HL-60 (cell line): ENCODE results near the gene PTPRN2.

Experiments
- GABPA ChIP-seq: IDR thresholded peaks from 2 replicates; pipeline ENCODE4 v1.6.1; 2012; ENCODE audit warnings: low read depth
- POLR2AphosphoS5 ChIP-seq: IDR thresholded peaks from 2 replicates; pipeline ENCODE4 v1.6.1; 2012; ENCODE audit warnings: low read depth
- REST ChIP-seq: IDR thresholded peaks from 2 replicates; pipeline ENCODE4 v1.6.1; 2012; ENCODE audit warnings: low read depth; ENCODE audit not compliant: insufficient replicate concordance
- SPI1 ChIP-seq: IDR thresholded peaks from 2 replicates; pipeline ENCODE4 v1.6.1; 2012; ENCODE audit warnings: low read depth, mild to moderate bottlenecking, borderline replicate concordance
- TF ChIP-seq, protein P1 (sequence below): IDR thresholded peaks from one replicate; pipeline ENCODE4 v1.5.1; 2011; ENCODE audit warnings: low read length, control low read depth, inconsistent platforms; ENCODE audit not compliant: insufficient read depth

DNA sequence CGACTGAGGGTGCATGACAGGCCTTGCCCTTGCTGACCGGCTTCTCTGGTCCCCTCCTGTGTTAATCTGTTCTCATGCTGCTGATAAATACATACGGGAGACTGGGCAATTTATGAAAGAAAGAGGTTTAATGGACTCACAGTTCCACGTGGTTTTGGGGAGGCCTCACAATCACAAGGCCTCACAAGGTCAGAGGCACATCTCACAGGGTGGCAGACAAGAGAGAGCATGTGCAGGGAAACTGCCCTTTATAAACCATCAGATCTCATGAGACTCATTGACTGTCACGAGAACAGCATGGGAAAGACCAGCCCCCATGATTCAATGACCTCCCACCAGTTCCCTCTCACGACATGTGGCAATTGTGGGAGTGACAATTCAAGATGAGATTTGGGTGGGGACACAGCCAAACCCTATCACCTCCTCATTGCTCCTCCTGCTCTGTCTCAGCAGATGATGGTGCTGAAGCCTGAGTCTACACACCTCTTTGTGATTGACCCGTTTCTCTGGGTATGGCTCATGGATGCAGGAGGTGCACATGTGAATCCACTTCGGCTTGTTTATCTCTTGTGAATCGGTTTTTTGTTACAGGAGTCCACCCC is 703.1 kb downstream of the PTPRN2 start:
- TF ChIP-seq, protein P1, sequence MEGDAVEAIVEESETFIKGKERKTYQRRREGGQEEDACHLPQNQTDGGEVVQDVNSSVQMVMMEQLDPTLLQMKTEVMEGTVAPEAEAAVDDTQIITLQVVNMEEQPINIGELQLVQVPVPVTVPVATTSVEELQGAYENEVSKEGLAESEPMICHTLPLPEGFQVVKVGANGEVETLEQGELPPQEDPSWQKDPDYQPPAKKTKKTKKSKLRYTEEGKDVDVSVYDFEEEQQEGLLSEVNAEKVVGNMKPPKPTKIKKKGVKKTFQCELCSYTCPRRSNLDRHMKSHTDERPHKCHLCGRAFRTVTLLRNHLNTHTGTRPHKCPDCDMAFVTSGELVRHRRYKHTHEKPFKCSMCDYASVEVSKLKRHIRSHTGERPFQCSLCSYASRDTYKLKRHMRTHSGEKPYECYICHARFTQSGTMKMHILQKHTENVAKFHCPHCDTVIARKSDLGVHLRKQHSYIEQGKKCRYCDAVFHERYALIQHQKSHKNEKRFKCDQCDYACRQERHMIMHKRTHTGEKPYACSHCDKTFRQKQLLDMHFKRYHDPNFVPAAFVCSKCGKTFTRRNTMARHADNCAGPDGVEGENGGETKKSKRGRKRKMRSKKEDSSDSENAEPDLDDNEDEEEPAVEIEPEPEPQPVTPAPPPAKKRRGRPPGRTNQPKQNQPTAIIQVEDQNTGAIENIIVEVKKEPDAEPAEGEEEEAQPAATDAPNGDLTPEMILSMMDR = no peak
- TF ChIP-seq REST (no peak), GABPA (no peak), POLR2AphosphoS5 (no peak), SPI1 (no peak)
